ENCODE data around the gene MLANA.

The MLANA gene

DNA sequence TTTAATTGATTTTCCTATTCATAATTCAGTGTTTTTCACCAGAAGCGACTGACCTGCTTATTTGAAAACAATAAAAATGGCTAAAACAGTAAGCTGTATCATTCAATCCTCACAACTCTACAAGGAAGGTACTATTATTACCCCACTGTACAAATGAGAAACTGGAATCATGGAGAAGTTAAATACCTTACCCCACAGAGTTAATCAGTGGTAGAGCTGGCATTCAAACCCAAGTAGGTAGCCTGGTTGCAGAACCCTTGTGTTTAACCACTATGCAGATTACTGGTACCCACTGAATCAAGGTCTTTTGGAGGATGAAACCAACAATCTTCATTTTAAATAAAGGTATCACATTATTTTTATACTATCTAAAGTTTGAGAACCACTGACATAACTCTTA lies 59.6 kb downstream of the MLANA start:
- Mint-ChIP-seq H3K9me3 (no peaks in the 10 kb centered on the region), H3K4me1 (ENCODE audit: low read depth) (peaks cover 24% of the 10 kb centered on the region), H3K27ac (no peak overlapping the region), H3K4me3 (no peak overlapping the region), H3K36me3 (ENCODE audit: low read depth) (peaks cover 6% of the 10 kb centered on the region), H3K27me3 (no peaks in the 10 kb centered on the region)

DNA sequence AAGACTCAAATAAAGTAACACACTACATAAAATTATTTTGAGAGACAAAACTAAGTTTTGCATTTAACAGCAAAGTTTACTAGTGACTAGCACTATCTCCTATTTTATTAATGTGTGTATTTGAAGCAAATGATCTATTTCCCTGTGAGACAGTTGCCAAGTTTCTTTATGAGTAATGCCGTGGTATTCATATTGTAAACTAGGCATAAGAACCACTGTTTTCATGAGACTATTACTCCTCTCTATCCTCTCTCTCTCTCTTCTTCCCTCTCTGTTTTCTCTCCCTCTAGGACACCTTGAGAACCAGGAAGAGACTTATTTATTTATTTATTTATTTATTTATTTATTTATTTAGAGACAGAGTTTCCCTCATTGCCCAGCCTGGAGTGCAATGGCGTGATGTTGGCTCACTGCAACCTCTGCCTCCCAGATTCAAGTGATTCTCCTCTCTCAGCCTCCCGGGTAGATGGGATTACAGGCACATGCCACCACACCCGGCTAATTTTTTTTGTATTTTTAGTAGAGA lies 61.1 kb downstream of the MLANA start:
- H3K27me3 Mint-ChIP-seq, result no peaks in the 10 kb centered on the region
- no peak overlapping the region for H3K27ac Mint-ChIP-seq
- no peak overlapping the region for H3K4me3 Mint-ChIP-seq
- peaks cover 23% of the 10 kb centered on the region for H3K4me1 Mint-ChIP-seq (ENCODE audit: low read depth)
- H3K9me3 Mint-ChIP-seq, result no peaks in the 10 kb centered on the region
- peaks cover 6% of the 10 kb centered on the region for H3K36me3 Mint-ChIP-seq (ENCODE audit: low read depth)

DNA sequence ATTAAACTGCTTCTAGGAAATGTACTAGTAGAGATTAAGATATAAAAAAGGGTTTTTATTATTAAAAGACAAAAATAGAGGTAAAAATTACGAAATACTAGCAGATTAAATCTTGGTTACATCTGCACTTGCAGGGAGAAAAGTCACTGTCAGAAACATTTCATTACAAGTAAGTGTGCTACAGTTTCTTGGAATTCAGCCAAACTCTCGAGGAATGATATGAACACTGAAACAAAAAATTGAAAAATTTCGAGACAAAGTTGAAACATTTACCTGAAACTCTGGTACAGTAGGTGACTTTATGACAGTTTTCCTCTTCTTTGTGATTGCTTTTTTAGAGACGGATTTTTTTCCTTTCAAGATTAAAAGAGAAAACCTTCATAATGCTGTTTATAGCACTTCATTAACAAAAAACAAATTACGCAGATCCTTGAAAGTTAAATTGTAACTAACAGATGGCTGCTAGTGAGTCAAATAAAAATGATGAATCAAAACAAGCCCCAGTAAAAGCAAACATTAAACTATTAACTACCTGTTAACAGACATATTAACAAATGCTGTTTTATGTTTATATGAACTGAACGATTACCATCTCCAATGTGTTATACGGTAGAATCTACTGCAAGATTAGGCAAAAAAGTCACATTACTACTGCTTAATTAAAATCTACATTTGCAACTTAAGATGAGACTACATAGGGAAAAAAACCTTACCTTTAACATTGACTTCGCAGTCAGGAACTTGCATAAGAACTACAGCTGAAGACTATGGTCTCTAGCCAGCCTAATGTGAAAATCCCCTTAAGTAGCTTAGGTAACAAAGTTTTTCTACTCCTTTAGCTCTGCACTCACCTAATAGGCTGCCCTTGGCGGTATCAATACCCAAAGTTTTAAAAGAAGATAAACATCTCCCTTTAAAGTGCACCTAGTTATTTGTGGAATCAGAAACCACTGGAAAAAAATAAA lies 63.3 kb downstream of the MLANA start:
- Mint-ChIP-seq H3K27ac (no peak overlapping the region), H3K9me3 (no peaks in the 10 kb centered on the region)

DNA sequence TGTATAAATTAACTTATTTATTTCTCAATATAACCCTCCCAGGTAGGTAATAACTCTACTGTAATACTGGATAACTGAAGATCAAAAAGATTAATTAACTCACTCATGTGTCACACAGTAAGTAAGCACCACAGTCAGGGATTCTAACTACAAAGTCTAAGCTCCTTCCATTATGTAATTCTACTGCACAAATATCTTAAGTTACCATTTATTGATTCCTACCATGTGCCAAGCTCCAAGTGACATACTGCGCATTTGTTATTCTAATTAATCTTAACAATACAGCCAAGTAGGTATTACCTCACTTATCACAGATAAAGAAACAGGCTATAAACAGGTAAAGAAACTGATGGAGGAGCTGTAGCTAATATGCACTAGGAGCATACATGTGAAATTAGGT lies 66.5 kb downstream of the MLANA start:
- Mint-ChIP-seq H3K27me3 (no peaks in the 10 kb centered on the region), H3K4me1 (ENCODE audit: low read depth) (no peaks in the 10 kb centered on the region), H3K9me3 (no peaks in the 10 kb centered on the region), H3K36me3 (ENCODE audit: low read depth) (peaks cover 6% of the 10 kb centered on the region), H3K27ac (no peak overlapping the region), H3K4me3 (no peak overlapping the region)

More for the DNA sequence above, 63.3 kb downstream of the MLANA start:
- H3K4me1 Mint-ChIP-seq (ENCODE audit: low read depth), result peaks cover 10% of the 10 kb centered on the region
- no peaks in the 10 kb centered on the region for H3K27me3 Mint-ChIP-seq
- no peak overlapping the region for H3K4me3 Mint-ChIP-seq
- peaks cover 6% of the 10 kb centered on the region for H3K36me3 Mint-ChIP-seq (ENCODE audit: low read depth)

DNA sequence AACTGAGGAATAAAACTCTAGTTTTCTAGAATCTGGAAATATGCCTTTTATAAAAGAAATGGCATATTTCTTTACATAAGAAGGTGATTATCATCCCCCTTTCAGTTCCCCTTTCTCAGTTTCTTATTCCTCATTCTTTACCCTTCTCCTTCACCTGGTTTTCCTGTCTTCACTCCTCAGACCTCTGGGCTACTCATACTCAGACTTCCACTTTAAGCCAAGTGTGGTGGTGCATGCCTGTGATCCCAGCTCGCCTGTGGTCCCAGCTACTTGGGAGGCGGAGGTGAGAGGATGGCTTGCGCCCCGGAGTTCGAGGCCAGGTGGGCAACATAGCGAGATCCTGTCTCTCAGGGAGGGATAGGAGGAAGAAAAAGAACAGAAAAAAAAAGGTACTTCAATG lies 67.6 kb downstream of the MLANA start:
- H3K27ac Mint-ChIP-seq, result no peak overlapping the region
- no peaks in the 10 kb centered on the region for H3K4me1 Mint-ChIP-seq (ENCODE audit: low read depth)
- H3K36me3 Mint-ChIP-seq (ENCODE audit: low read depth), result peaks cover 6% of the 10 kb centered on the region
- no peaks in the 10 kb centered on the region for H3K9me3 Mint-ChIP-seq
- H3K4me3 Mint-ChIP-seq, result no peak overlapping the region
- no peaks in the 10 kb centered on the region for H3K27me3 Mint-ChIP-seq
